HG03457 (cell line): ENCODE results near the gene SLAMF8.

ENCODE experiments used
- ATAC-seq: cut with Tn5 transposase; IDR thresholded peaks from one replicate; pipeline ENCODE4 v1.9.1; 2021; ENCODE audit warnings: moderate number of reproducible peaks; ENCODE audit not compliant: unreplicated experiment

Gene SLAMF8

DNA sequence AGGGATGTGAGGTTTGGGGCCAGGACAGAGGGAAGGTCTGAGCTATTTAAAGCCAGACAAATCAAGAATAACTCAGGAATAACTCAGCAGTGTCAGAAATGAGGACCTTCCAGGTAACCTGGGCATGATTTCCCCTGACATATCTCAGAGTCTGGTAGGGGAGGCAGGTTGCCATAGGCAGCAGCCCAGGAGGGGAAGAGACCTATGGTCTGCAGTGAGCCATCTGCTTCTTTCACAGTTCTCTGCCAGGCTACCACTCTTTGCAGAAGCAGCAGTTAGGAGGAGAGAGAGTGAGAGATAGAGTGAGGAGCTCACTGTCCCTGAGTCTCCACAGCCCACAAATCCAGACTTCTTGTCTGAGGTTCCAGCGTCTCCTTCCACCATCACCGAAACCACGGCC lies 42.1 kb downstream of the SLAMF8 start:
- ATAC-seq, result no peak

GRCh38 chr1:159869173-159869572 lies 42.5 kb downstream of the SLAMF8 start:
- ATAC-seq, result no peak

- no peak for ATAC-seq
Observed at GRCh38 chr1:159869607-159870006, 42.9 kb downstream of the SLAMF8 start.

GRCh38 chr1:159870704-159871103 lies 44.0 kb downstream of the SLAMF8 start:
- ATAC-seq, result no peak

- no peak for ATAC-seq
Observed at GRCh38 chr1:159872891-159873290, 46.2 kb downstream of the SLAMF8 start.

DNA sequence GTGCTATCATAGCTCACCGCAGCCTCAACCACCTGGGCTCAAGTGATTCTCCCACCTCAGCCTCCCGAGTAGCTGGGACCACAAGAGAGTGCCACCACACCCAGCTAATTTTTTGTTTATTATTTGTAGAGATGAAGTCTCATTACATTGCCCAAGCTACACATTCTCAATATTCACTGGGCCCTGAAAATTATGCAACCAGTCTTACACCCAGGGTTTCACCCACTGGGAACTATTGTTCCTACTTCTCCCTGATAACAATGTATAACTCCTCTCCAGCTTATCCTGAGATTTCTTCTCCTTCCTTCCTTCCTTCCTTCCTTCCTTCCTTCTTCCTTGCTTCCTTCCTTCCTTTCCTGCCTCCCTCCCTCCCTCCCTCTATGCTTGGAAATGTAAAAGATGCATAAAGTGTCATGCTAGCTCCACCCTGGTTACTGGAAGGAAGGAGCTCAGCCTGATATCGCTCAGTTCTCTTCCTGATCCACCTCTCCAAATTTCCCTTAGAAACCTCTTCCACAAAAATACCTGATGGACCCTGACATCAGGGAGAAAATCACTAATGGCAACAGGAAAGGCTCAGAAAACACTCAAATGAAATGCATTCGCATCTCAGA lies 47.0 kb downstream of the SLAMF8 start:
- no peak for ATAC-seq

DNA sequence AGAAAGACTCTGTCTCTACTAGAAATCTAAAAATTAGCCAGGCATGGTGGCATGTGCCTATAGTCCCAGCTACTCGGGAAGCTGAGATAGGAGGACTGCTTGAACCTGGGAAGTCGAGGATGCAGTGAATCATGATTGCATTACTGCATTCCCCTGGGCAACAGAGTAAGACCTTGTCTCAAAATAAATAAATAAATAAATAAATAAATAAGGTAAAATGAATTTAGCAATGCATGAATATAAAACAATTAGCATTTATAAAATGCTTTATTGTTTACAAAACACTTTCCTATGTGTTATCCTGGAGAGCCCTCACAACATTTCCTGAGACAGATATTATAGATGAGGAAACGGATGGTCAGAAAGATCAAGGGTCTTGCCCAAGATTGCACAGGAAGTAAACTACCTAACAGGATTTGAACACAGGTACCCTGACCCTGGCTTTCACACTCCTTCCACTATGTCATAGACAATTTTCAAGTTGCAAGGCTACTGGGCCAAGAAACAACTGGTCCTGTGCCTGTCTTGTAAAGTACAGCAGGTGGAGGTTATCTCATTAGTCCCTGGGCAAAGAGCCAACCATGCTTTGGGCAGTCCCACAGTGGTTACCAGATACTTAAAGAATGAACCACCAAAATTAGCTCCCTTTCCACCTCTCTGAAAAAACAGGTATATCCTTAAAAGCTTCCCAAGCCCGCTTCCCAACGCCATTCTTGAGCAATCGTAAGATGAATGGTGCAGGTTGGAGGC lies 51.2 kb downstream of the SLAMF8 start:
- ATAC-seq, result no peak

- no peak for ATAC-seq
Observed at GRCh38 chr1:159879136-159879535, 52.5 kb downstream of the SLAMF8 start.

DNA sequence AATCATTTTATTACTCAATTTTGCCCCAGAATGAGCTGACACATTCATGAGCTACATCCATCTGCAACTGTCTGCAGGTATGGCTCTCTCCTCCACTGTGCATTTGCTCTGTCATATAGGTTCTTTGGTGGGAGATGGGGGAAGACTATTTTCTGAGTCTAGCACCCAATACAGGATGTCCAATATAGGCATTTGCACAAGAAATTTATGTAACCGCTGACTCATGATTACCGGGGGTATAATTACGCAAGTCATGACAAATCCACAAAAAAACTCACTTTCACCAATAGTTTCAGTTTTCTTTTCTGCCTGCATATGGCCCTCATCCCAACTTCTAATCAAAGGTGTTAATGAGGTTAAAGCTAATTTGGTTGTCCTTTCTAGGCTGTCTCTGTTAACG lies 53.3 kb downstream of the SLAMF8 start:
- no peak for ATAC-seq

- no peak for ATAC-seq
Observed at GRCh38 chr1:159880430-159880829, 53.8 kb downstream of the SLAMF8 start.

DNA sequence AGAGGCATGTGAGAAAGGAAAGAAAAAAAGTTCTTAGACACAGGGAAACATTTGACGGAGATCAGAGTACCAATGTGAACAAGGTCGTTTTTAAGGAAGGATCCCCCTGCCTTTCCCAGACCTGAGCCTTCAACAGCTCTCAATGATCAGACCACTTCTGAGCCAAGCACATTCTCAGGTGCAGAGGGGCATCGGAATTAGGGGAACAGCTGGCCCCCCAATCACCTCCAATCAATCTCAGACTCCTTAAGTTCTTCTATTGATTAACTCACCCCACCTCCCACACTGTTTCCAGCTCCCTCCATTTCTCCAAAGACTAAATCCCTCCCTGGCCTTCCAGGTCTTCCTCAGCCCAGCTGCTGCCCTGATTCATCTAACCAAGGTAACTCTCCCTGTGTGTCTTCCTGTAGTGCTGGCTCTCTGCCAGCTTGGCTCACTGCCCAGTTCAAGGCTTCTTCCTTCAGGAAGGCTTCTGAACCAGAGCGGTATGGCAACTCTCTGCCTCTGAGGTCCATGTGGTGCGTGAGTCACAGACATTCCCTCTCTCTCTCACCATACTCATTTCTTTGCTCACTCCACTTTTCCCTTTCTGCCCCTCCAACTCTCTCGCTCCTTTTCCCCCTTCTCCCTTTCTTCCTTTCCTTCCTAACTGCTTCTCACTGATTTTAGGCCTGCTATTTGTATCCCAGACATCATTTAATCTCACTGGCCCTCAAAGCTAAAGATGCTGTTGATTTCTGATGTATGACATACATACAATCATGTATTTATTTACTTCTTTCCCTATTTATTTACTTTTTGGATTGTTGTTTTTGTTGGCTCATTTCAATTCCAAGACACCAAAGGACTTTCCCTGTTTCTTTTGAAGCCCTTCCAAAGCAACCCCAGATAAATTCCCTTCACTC lies 55.2 kb downstream of the SLAMF8 start:
- ATAC-seq, result no peak

GRCh38 chr1:159882527-159882862 lies 55.8 kb downstream of the SLAMF8 start:
- ATAC-seq, result no peak

- ATAC-seq, result no peak
Observed at GRCh38 chr1:159883134-159883533, 56.5 kb downstream of the SLAMF8 start.

DNA sequence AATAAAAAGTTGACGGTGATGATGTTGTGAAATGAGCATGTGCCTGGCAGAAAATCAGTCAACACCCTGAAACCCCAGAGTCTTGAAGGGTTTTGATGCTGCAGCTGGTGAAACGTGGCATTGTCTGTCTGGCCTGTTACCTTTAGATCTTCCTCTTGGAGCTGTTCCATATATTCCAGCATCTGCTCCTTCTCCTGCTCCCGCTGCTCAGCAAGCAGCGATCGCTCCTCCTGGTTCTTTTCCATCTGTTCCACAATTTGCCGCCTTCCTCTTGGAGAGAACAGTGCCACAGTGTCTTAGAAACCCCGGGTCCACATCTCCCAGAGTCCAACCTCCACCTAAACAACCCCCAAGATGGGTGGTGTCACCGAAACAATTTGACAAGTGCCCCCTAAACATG lies 57.6 kb downstream of the SLAMF8 start:
- no peak for ATAC-seq
